ENCODE measurements around the gene ZMIZ1. TPM values are rescaled to one million over a fixed set of nuclear protein-coding genes. Genes with fewer than 3 reads are reported as not detected.

Gene ZMIZ1
- polyA plus RNA-seq, 2 of the 4 experiments (the other 2 are of a cell fraction), result 8.1 to 30.3 TPM

GRCh38 chr10:79207096-79207357, 138.3 kb downstream of the ZMIZ1 start:
- Histone ChIP-seq H3K4me1 (peaks cover 6% of the 10 kb centered on the region), H3K4me2 (no peak overlapping the region), H3K4me3 (no peak overlapping the region), H3K9me3 (no peaks in the 10 kb centered on the region), H3K27ac (no peak overlapping the region)
- no peak for TF ChIP-seq TP53 (CRISPR knock-in tag; IDR thresholded peaks at IDR 0.05)
- no peak for TF ChIP-seq NR3C1 (IDR thresholded peaks at IDR 0.05)
- DNase-seq (ENCODE audit: low read depth in 1 of 2, low spot score in 1 of 2), result no peak
- FAIRE-seq, result no peak
- 79% methylated on average over 4 of the region's 4 CpGs for WGBS (ENCODE audit: missing lambda C conversion rate)
- ATAC-seq, result no peak
- CTCF ChIA-PET, result interaction anchor here (1.3 to 8.6 kb wide), 2 partner anchors 11 to 12 kb away, joined by 3 to 81 read pairs; no protein-coding TSS in a partner anchor
- POLR2A ChIA-PET, result no interaction called here

- no peak for ATAC-seq
- Histone ChIP-seq H3K4me2 (no peak overlapping the region), H3K27ac (no peak overlapping the region), H3K4me3 (no peak overlapping the region), H3K4me1 (no peaks in the 10 kb centered on the region), H3K9me3 (no peaks in the 10 kb centered on the region)
- no peak for FAIRE-seq
- WGBS (ENCODE audit: missing lambda C conversion rate), result 89% methylated on average over 4 of the region's 5 CpGs
- DNase-seq (ENCODE audit: low read depth in 1 of 2, low spot score in 1 of 2), result no peak
- CTCF ChIA-PET, result interaction anchor here (8.6 kb wide), 1 partner anchor 13 kb away, joined by 81 read pairs; no protein-coding TSS in a partner anchor
- POLR2A ChIA-PET, result no interaction called here
- TF ChIP-seq GATA3 (IDR thresholded peaks at IDR 0.05; ENCODE audit: borderline replicate concordance) (no peak), EHMT2 (IDR thresholded peaks at IDR 0.05; ENCODE audit: low read depth) (no peak), MYC (IDR thresholded peaks at IDR 0.05; ENCODE audit: borderline replicate concordance, low read length) (no peak), TFCP2L1 (CRISPR knock-in tag; IDR thresholded peaks at IDR 0.05) (no peak), POLR2A (IDR thresholded peaks at IDR 0.05; ENCODE audit: low read length) (no peak), BHLHE40 (IDR thresholded peaks at IDR 0.05; ENCODE audit: low read depth, low read length) (no peak), RFX5 (IDR thresholded peaks at IDR 0.05) (no peak), NR3C1 (IDR thresholded peaks at IDR 0.05) (no peak), MAZ (IDR thresholded peaks at IDR 0.05; ENCODE audit: borderline replicate concordance, low read depth, low read length) (no peak), MAX (IDR thresholded peaks at IDR 0.05) (no peak), NFE2L2 (conservative IDR thresholded peaks at IDR 0.05; ENCODE audit: low read length) (no peak), HEYL (CRISPR knock-in tag; IDR thresholded peaks at IDR 0.05) (no peak), REST (IDR thresholded peaks at IDR 0.05) (no peak), BCL3 (IDR thresholded peaks at IDR 0.05) (no peak), NPAS2 (CRISPR knock-in tag; IDR thresholded peaks at IDR 0.05; ENCODE audit: borderline replicate concordance) (no peak), ESRRA (IDR thresholded peaks at IDR 0.05; ENCODE audit: borderline replicate concordance, low read length) (no peak)
Observed at GRCh38 chr10:79207726-79208125, 139.0 kb downstream of the ZMIZ1 start.

- no peaks in the 10 kb centered on the region for H3K9me3 ChIP-seq
- WGBS (ENCODE audit: missing lambda C conversion rate), result 94% methylated on average over 15 of the region's 15 CpGs
- POLR2A ChIA-PET, result no interaction called here
- FAIRE-seq (no peak), ATAC-seq (no peak), DNase-seq (ENCODE audit: low read depth in 1 of 2, low spot score in 1 of 2) (no peak)
- H3K27ac ChIP-seq, result no peak overlapping the region
- H3K4me3 ChIP-seq, result no peak overlapping the region
- TF ChIP-seq MAX (IDR thresholded peaks at IDR 0.05), result no peak
- no peak for TF ChIP-seq HEYL (CRISPR knock-in tag; IDR thresholded peaks at IDR 0.05)
- TF ChIP-seq HDAC2 (IDR thresholded peaks at IDR 0.05), result no peak
- no peak for TF ChIP-seq RCOR1 (IDR thresholded peaks at IDR 0.05; ENCODE audit: low read depth, low read length)
- no peak for TF ChIP-seq HOXB5 (CRISPR knock-in tag; IDR thresholded peaks at IDR 0.05)
- TF ChIP-seq ESRRA (IDR thresholded peaks at IDR 0.05; ENCODE audit: borderline replicate concordance, low read length), result no peak
- no peak for TF ChIP-seq CEBPB (IDR thresholded peaks at IDR 0.05)
- no peak for TF ChIP-seq KDM1A (IDR thresholded peaks at IDR 0.05; ENCODE audit: low read depth)
- TF ChIP-seq CTCF (IDR thresholded peaks at IDR 0.05), result no peak
- no peak for TF ChIP-seq ZC3H11A (IDR thresholded peaks at IDR 0.05)
- no peak for TF ChIP-seq JUNB (IDR thresholded peaks at IDR 0.05)
- TF ChIP-seq SREBF2 (IDR thresholded peaks at IDR 0.05), result no peak
- no peak for TF ChIP-seq BHLHE40 (IDR thresholded peaks at IDR 0.05; ENCODE audit: low read depth, low read length)
- no peak for TF ChIP-seq RNF2 (IDR thresholded peaks at IDR 0.05; ENCODE audit: borderline replicate concordance, low read depth)
- no peak for TF ChIP-seq KDM5A (IDR thresholded peaks at IDR 0.05)
- no peak for TF ChIP-seq FOSB (CRISPR knock-in tag; IDR thresholded peaks at IDR 0.05)
- no peak overlapping the region for H3K4me2 ChIP-seq
- H3K4me1 ChIP-seq, result no peaks in the 10 kb centered on the region
- CTCF ChIA-PET, result interaction anchor here (8.6 kb wide), 1 partner anchor 13 kb away, joined by 81 read pairs; no protein-coding TSS in a partner anchor
Observed at GRCh38 chr10:79208251-79208983, 139.7 kb downstream of the ZMIZ1 start.
